Esophagus squamous epithelium (tissue), 5 donors: ENCODE results near the gene TRIM41. TPM values are rescaled to one million over a fixed set of nuclear protein-coding genes. Genes with fewer than 3 reads are reported as not detected.
A peak's percentile ranks its signal among the peaks of the same experiment; 100 is the strongest.
"Not testable (repeated sequence)": the region's sequence is repeated elsewhere in the genome, so short reads cannot be mapped to it uniquely, and the experiment has no call there.

Experiments used
- DNase-seq: peaks from one replicate; lab custom pipeline; 2025; lab: John Stamatoyannopoulos, UW
- H3K27ac ChIP-seq, 4 donors: fragments of 200-600 bp; sonication (generic); one replicate each; pipeline ENCODE4 v1.5.1; 2016 to 2019; ENCODE audit warnings: mild to moderate bottlenecking in 1 of 4
- H3K27me3 ChIP-seq, 4 donors: fragments of 200-600 bp; sonication (generic); 1 replicate in 3 of 4; 2 replicates in 1 of 4; pipeline versions ENCODE4 v1.5.1 to v1.6.0; 2017 to 2021; ENCODE audit warnings: antibody characterized with exemption in 1 of 4
- H3K36me3 ChIP-seq, 3 donors: fragments of 200-600 bp; sonication (generic); one replicate each; pipeline ENCODE4 v1.5.1; 2016 to 2019
- H3K4me1 ChIP-seq, 3 donors: fragments of 200-600 bp; sonication (generic); one replicate each; pipeline ENCODE4 v1.5.1; 2017 to 2019
- H3K4me3 ChIP-seq, 4 donors: fragments of 200-600 bp; sonication (generic); 1 replicate in 3 of 4; 2 replicates in 1 of 4; pipeline ENCODE4 v1.5.1; 2016 to 2019; ENCODE audit warnings: mild to moderate bottlenecking in 2 of 4, moderate library complexity in 1 of 4
- H3K9me3 ChIP-seq, 3 donors: fragments of 200-600 bp; sonication (generic); one replicate each; pipeline ENCODE4 v1.5.1; 2016 to 2019
- POLR2A ChIP-seq, 4 donors: fragments of 450-650 bp; IDR thresholded peaks; one replicate each; pipeline ENCODE4 v1.6.1; 2017; ENCODE audit warnings: antibody characterized with exemption in 4 of 4, mild to moderate bottlenecking in 4 of 4, moderate library complexity in 3 of 4
- WGBS, 2 donors: methylation state at CpG; one replicate each; pipeline ENCODE4 v1.1.5; 2018; 5-methylcytosine and 5-hydroxymethylcytosine counted together
- intact Hi-C: fragments of 100-400 bp; cut with DNase I; formaldehyde crosslinking; loops from one replicate; pipeline ENCODE4 v1.15.0; 2022
- total RNA-seq, 4 donors: library from RNA; depleted of rRNA; stranded (reverse); fragments of >200 nt; gene quantifications; one replicate each; pipeline ENCODE4 v1.1.0, GENCODE V29; 2016
- TF ChIP-seq, protein P1 (sequence below), 6 experiments: fragments of 450-650 bp in 4 of 6; fragments of 200-600 bp in 2 of 6; sonication (generic) in 2 of 6; IDR thresholded peaks; one replicate each; pipeline ENCODE4 v1.5.1; 2016 to 2019; ENCODE audit warnings: antibody characterized with exemption in 6 of 6, mild to moderate bottlenecking in 4 of 6, moderate library complexity in 4 of 6
- donor health status: DM: yes; HTN: yes; CAD: no.

TRIM41 gene
- total RNA-seq, 4 donors from 2014 or later, result 12.0 to 22.1 (median 13.8) TPM

DNA sequence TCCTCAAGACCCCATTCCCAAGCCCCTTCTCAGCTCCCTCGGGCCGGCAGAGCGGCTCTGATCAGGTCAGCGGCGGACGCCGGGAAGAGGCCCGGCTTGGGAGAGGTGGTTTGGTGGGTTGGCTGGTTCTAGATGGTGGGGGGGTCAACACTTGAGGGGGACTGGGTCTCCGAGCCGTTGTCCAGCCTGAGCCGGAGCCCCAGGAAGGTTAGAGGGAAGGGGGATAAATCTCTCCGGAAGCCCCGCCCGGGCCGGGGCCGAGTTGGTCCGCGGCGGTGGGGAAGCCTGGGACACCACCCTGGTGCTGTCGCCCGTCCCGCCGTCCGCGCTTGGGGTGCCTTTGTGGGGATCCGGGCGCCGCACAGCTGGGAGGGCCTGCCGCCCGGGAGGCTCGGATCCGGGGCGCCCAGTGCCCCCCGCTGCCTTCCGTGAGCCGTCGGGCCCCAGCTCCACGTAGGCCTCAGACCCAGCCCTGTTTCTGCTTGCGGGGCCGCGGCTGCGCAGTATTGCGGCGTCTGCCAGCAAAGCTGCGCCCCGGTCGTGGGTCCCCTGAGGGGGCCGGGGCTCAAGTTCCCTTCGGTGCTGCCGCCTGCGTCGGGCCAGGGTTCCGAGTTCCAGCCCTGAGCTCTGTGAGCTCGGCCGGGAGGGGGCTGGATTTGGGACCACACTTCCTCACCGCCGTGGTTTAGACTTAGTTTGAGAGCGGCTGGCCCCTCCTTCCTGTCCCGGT lies 38.4 kb downstream of the TRIM41 start:
- TF ChIP-seq POLR2A (IDR thresholded peaks at IDR 0.05), result peak in 2 of 4 donors; percentile 69 to 74
- TF ChIP-seq, protein P1, sequence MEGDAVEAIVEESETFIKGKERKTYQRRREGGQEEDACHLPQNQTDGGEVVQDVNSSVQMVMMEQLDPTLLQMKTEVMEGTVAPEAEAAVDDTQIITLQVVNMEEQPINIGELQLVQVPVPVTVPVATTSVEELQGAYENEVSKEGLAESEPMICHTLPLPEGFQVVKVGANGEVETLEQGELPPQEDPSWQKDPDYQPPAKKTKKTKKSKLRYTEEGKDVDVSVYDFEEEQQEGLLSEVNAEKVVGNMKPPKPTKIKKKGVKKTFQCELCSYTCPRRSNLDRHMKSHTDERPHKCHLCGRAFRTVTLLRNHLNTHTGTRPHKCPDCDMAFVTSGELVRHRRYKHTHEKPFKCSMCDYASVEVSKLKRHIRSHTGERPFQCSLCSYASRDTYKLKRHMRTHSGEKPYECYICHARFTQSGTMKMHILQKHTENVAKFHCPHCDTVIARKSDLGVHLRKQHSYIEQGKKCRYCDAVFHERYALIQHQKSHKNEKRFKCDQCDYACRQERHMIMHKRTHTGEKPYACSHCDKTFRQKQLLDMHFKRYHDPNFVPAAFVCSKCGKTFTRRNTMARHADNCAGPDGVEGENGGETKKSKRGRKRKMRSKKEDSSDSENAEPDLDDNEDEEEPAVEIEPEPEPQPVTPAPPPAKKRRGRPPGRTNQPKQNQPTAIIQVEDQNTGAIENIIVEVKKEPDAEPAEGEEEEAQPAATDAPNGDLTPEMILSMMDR (IDR thresholded peaks at IDR 0.05), result no peak
- H3K9me3 ChIP-seq, result no peaks in the 10 kb centered on the region
- intact Hi-C loops, result loop anchor here (10.0 kb wide), 1 partner anchor 77 kb away; no protein-coding TSS in a partner anchor
- no peaks in the 10 kb centered on the region for H3K27me3 ChIP-seq
- DNase-seq, result no peak
- H3K27ac ChIP-seq, result peak overlapping the region; percentile 97 to 100 (median 99)
- 0 to 11% methylated on average over 3 to 10 of the region's 59 CpGs for WGBS, 2 donors
- peaks cover 0 to 27% (median 0%) of the 10 kb centered on the region in 3 donors for H3K36me3 ChIP-seq
- peak overlapping the region; percentile 81 to 97 (median 90) for H3K4me3 ChIP-seq
- H3K4me1 ChIP-seq, result peaks cover 14 to 52% (median 35%) of the 10 kb centered on the region in 3 donors

- peaks cover 0 to 14% (median 0%) of the 10 kb centered on the region in 3 donors for H3K36me3 ChIP-seq
- TF ChIP-seq POLR2A (IDR thresholded peaks at IDR 0.05), result no peak
- TF ChIP-seq, protein P1 (IDR thresholded peaks at IDR 0.05), result no peak
- intact Hi-C loops, result loop anchor here (10.0 kb wide), 1 partner anchor 79 kb away; no protein-coding TSS in a partner anchor
- 59 to 72% methylated on average over 4 to 5 of the region's 5 CpGs for WGBS, 2 donors
- no peak for DNase-seq
- H3K9me3 ChIP-seq, result no peaks in the 10 kb centered on the region
- H3K27me3 ChIP-seq, result no peaks in the 10 kb centered on the region
- H3K4me1 ChIP-seq, result peaks cover 14 to 30% (median 19%) of the 10 kb centered on the region in 3 donors
- no peak overlapping the region for H3K27ac ChIP-seq
- H3K4me3 ChIP-seq, result no peak overlapping the region
Measured at GRCh38 chr5:181263633-181264032, 40.6 kb downstream of the TRIM41 start.

- H3K27me3 ChIP-seq, result no peaks in the 10 kb centered on the region
- H3K4me3 ChIP-seq, result no peak overlapping the region
- TF ChIP-seq POLR2A (IDR thresholded peaks at IDR 0.05), result no peak
- TF ChIP-seq, protein P1 (IDR thresholded peaks at IDR 0.05), result no peak
- H3K36me3 ChIP-seq, result peaks cover 0 to 14% (median 0%) of the 10 kb centered on the region in 3 donors
- peaks cover 0 to 15% (median 5%) of the 10 kb centered on the region in 3 donors for H3K4me1 ChIP-seq
- DNase-seq, result no peak
- H3K9me3 ChIP-seq, result no peaks in the 10 kb centered on the region
- no peak overlapping the region for H3K27ac ChIP-seq
- 75 to 81% methylated on average over 4 to 18 of the region's 18 CpGs for WGBS, 2 donors
- intact Hi-C loops, result loop anchor here (10.0 kb wide), 1 partner anchor 80 kb away; no protein-coding TSS in a partner anchor
Measured at GRCh38 chr5:181265092-181265671, 42.1 kb downstream of the TRIM41 start.

DNA sequence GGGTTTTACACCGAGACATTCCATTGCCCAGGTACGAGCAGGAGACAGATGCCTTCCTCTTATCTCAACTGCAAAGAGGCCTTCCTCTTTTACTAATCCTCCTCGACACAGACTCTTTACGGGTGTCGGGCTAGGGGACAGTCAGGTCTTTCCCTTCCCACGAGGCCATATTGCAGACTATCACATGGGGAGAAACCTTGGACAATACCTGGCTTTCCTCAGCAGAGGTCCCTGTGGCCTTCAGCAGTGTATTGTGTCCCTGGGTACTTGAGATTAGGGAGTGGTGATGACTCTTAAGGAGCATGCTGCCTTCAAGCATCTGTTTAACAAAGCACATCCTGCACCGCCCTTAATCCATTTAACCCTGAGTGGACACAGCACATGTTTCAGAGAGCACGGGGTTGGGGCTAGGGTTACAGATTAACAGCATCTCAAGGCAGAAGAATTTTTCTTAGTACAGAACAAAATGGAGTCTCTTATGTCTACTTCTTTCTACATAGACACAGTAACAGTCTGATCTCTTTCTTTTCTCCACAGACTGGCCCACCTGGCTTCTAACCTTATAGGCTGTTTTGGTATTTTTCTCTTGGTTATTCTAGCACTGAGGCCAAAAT lies 44.3 kb downstream of the TRIM41 start:
- H3K4me1 ChIP-seq, H3K4me3 ChIP-seq, H3K27ac ChIP-seq, H3K9me3 ChIP-seq, H3K27me3 ChIP-seq, DNase-seq: not testable (repeated sequence)
- WGBS, 2 donors, result 63 to 66% methylated on average over 7 to 8 of the region's 8 CpGs
- intact Hi-C loops, result loop anchor here (10.0 kb wide), 1 partner anchor 83 kb away; no protein-coding TSS in a partner anchor
- TF ChIP-seq, protein P1 (IDR thresholded peaks at IDR 0.05), result peak in 1 of 6 experiments; percentile 22
- H3K36me3 ChIP-seq, result peaks cover 0 to 14% (median 0%) of the 10 kb centered on the region in 3 donors

- not testable (repeated sequence) for H3K27ac ChIP-seq, DNase-seq, H3K9me3 ChIP-seq, H3K27me3 ChIP-seq, H3K4me1 ChIP-seq, H3K4me3 ChIP-seq
- intact Hi-C loops, result loop anchor here (10.0 kb wide), 1 partner anchor 83 kb away; no protein-coding TSS in a partner anchor
- WGBS, 2 donors, result 72 to 79% methylated on average over 10 to 12 of the region's 12 CpGs
- peaks cover 0 to 14% (median 0%) of the 10 kb centered on the region in 3 donors for H3K36me3 ChIP-seq
Measured at GRCh38 chr5:181267907-181268306, 44.8 kb downstream of the TRIM41 start.
